ENCODE data around the gene BUD23. TPM values are rescaled to one million over a fixed set of nuclear protein-coding genes. Genes with fewer than 3 reads are reported as not detected.

The BUD23 gene
- total and polyA plus RNA-seq, 4 donors: 19.1 to 52.6 (median 37.8) TPM

DNA sequence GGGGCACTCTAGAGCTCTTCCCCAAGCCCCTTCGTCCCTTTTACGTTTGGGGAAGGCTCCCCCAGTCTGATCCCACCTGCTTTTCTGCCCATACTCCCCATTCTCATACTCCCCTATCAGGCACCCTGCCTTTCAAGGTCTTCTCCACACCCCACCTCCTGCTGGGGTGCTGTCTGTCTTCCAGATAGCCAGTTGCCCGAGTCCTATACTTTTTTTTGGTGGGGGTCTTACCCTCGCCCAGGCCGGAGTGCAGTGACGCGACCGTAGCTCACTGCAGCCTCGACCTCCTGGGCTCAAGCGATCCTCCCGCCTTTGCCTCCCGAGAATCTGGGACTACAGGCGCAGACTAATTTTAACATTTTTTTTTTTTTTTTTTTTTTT lies 56.0 kb downstream of the BUD23 start:
- TF ChIP-seq RAD21 (IDR thresholded peaks at IDR 0.05): no peak
- TF ChIP-seq, protein P1, sequence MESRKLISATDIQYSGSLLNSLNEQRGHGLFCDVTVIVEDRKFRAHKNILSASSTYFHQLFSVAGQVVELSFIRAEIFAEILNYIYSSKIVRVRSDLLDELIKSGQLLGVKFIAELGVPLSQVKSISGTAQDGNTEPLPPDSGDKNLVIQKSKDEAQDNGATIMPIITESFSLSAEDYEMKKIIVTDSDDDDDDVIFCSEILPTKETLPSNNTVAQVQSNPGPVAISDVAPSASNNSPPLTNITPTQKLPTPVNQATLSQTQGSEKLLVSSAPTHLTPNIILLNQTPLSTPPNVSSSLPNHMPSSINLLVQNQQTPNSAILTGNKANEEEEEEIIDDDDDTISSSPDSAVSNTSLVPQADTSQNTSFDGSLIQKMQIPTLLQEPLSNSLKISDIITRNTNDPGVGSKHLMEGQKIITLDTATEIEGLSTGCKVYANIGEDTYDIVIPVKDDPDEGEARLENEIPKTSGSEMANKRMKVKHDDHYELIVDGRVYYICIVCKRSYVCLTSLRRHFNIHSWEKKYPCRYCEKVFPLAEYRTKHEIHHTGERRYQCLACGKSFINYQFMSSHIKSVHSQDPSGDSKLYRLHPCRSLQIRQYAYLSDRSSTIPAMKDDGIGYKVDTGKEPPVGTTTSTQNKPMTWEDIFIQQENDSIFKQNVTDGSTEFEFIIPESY (IDR thresholded peaks at IDR 0.05): no peak
- TF ChIP-seq JUND (IDR thresholded peaks at IDR 0.05): no peak
- TF ChIP-seq, protein P2, sequence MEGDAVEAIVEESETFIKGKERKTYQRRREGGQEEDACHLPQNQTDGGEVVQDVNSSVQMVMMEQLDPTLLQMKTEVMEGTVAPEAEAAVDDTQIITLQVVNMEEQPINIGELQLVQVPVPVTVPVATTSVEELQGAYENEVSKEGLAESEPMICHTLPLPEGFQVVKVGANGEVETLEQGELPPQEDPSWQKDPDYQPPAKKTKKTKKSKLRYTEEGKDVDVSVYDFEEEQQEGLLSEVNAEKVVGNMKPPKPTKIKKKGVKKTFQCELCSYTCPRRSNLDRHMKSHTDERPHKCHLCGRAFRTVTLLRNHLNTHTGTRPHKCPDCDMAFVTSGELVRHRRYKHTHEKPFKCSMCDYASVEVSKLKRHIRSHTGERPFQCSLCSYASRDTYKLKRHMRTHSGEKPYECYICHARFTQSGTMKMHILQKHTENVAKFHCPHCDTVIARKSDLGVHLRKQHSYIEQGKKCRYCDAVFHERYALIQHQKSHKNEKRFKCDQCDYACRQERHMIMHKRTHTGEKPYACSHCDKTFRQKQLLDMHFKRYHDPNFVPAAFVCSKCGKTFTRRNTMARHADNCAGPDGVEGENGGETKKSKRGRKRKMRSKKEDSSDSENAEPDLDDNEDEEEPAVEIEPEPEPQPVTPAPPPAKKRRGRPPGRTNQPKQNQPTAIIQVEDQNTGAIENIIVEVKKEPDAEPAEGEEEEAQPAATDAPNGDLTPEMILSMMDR (IDR thresholded peaks at IDR 0.05; ENCODE audit: low read depth, low read length, missing input control): no peak
- no peak for TF ChIP-seq EGR1 (IDR thresholded peaks at IDR 0.05; ENCODE audit: low read depth in 2 of 2)
- WGBS: 53% methylated on average over 13 of the region's 13 CpGs

DNA sequence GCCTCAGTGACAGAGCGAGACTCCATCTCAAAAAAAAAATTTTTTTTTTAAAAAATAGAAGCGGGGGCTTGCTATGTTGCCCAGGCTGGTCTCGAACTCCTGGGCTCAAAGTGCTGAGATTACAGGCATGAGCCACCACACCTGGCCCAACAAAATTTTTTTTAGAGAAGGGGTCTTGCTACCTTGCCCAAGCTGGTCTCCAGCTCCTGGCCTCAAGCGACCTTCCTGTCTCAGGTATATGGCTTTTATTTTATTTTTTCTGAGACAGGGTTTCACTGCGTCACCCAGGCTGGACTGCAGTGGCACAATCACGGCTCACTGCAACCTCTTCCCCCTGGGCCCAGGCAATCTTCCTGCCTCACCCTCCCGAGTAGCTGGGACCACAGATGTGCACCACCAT lies 56.8 kb downstream of the BUD23 start:
- Histone ChIP-seq H3K9ac (ENCODE audit: low read depth in 1 of 2, low read length in 2 of 2) (no peak overlapping the region), H3K27me3 (ENCODE audit: control insufficient read depth in 4 of 4, insufficient read depth in 4 of 4, low read length in 3 of 4) (no peaks in the 10 kb centered on the region), H3K36me3 (ENCODE audit: control insufficient read depth in 4 of 4, insufficient read depth in 3 of 4, low read depth in 1 of 4, low read length in 3 of 4) (peaks cover 0 to 15% (median under 1%) of the 10 kb centered on the region in 4 donors), H3K4me1 (ENCODE audit: control insufficient read depth in 4 of 4, insufficient read depth in 4 of 4, low read length in 3 of 4) (peaks cover 0 to 31% (median 16%) of the 10 kb centered on the region in 4 donors), H3K9me3 (ENCODE audit: control insufficient read depth in 4 of 4, low read length in 3 of 4) (no peaks in the 10 kb centered on the region), H3K27ac (ENCODE audit: low read depth in 1 of 2, low read length in 2 of 2) (peak overlapping the region in 1 of 2 donors; percentile 39), H3K4me3 (ENCODE audit: low read depth in 1 of 3, low read length in 3 of 3) (no peak overlapping the region)
- WGBS: 91% methylated on average over 7 of the region's 7 CpGs
- DNase-seq (ENCODE audit: low spot score): no peak
- TF ChIP-seq FOXA2 (IDR thresholded peaks at IDR 0.05): no peak
- no peak for TF ChIP-seq SP1 (IDR thresholded peaks at IDR 0.05)
- TF ChIP-seq RXRA (IDR thresholded peaks at IDR 0.05): no peak
- TF ChIP-seq, protein P3, sequence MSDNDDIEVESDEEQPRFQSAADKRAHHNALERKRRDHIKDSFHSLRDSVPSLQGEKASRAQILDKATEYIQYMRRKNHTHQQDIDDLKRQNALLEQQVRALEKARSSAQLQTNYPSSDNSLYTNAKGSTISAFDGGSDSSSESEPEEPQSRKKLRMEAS (IDR thresholded peaks at IDR 0.05): no peak
- TF ChIP-seq JUND (IDR thresholded peaks at IDR 0.05): no peak
- TF ChIP-seq NR2F2 (IDR thresholded peaks at IDR 0.05): no peak
- TF ChIP-seq YY1 (IDR thresholded peaks at IDR 0.05): no peak
- no peak for TF ChIP-seq FOXA1 (IDR thresholded peaks at IDR 0.05)
- TF ChIP-seq, protein P4, sequence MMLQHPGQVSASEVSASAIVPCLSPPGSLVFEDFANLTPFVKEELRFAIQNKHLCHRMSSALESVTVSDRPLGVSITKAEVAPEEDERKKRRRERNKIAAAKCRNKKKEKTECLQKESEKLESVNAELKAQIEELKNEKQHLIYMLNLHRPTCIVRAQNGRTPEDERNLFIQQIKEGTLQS (IDR thresholded peaks at IDR 0.05): no peak

More for the DNA sequence above, 56.0 kb downstream of the BUD23 start:
- peak overlapping the region; percentile 92 to 95 for H3K9ac ChIP-seq (ENCODE audit: low read depth in 1 of 2, low read length in 2 of 2)
- peak overlapping the region; percentile 43 to 69 (median 56) for H3K4me3 ChIP-seq (ENCODE audit: low read depth in 1 of 3, low read length in 3 of 3)
- peaks cover 0 to 15% (median under 1%) of the 10 kb centered on the region in 4 donors for H3K36me3 ChIP-seq (ENCODE audit: control insufficient read depth in 4 of 4, insufficient read depth in 3 of 4, low read depth in 1 of 4, low read length in 3 of 4)
- peak overlapping the region; percentile 97 to 99 for H3K27ac ChIP-seq (ENCODE audit: low read depth in 1 of 2, low read length in 2 of 2)
- no peaks in the 10 kb centered on the region for H3K27me3 ChIP-seq (ENCODE audit: control insufficient read depth in 4 of 4, insufficient read depth in 4 of 4, low read length in 3 of 4)
- no peak for DNase-seq (ENCODE audit: low spot score)
- peaks cover 0 to 31% (median 16%) of the 10 kb centered on the region in 4 donors for H3K4me1 ChIP-seq (ENCODE audit: control insufficient read depth in 4 of 4, insufficient read depth in 4 of 4, low read length in 3 of 4)
- H3K9me3 ChIP-seq (ENCODE audit: control insufficient read depth in 4 of 4, low read length in 3 of 4): no peaks in the 10 kb centered on the region

DNA sequence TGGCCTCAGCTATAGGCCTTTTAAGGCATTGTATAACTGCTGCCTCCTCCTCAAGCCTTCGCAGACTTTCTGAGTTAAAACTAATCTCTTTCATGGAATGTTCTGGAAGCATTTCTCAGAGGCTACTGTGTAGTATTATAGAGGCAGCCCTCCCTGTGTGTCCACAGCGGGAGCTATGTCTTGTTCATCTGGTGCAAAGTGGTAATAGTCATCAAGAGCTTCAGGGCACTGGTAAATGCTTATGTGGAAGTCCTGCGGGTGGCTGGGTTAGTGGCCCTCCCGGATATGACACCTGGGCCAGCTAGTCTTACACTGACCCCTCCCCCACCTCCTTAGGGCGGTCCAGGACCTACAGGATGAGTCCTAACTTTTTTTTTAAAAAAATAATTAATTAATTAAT lies 57.4 kb downstream of the BUD23 start:
- H3K9me3 ChIP-seq (ENCODE audit: control insufficient read depth in 4 of 4, low read length in 3 of 4): no peaks in the 10 kb centered on the region
- H3K36me3 ChIP-seq (ENCODE audit: control insufficient read depth in 4 of 4, insufficient read depth in 3 of 4, low read depth in 1 of 4, low read length in 3 of 4): peaks cover 0 to 14% (median under 1%) of the 10 kb centered on the region in 4 donors
- peaks cover 0 to 31% (median 16%) of the 10 kb centered on the region in 4 donors for H3K4me1 ChIP-seq (ENCODE audit: control insufficient read depth in 4 of 4, insufficient read depth in 4 of 4, low read length in 3 of 4)
- DNase-seq (ENCODE audit: low spot score): no peak
- WGBS: 88% methylated on average over 5 of the region's 5 CpGs
- H3K27ac ChIP-seq (ENCODE audit: low read depth in 1 of 2, low read length in 2 of 2): peak overlapping the region; percentile 4 to 39
- no peaks in the 10 kb centered on the region for H3K27me3 ChIP-seq (ENCODE audit: control insufficient read depth in 4 of 4, insufficient read depth in 4 of 4, low read length in 3 of 4)
- H3K4me3 ChIP-seq (ENCODE audit: low read depth in 1 of 3, low read length in 3 of 3): no peak overlapping the region
- no peak overlapping the region for H3K9ac ChIP-seq (ENCODE audit: low read depth in 1 of 2, low read length in 2 of 2)
- TF ChIP-seq NR2F2 (IDR thresholded peaks at IDR 0.05) (no peak), GABPA (IDR thresholded peaks at IDR 0.05 in 1 of 2, conservative IDR thresholded peaks at IDR 0.05 in 1 of 2) (no peak), FOXA1 (IDR thresholded peaks at IDR 0.05) (no peak), SP1 (IDR thresholded peaks at IDR 0.05) (no peak), HNF4A (conservative IDR thresholded peaks at IDR 0.05) (no peak), FOXA2 (IDR thresholded peaks at IDR 0.05) (no peak), RXRA (IDR thresholded peaks at IDR 0.05) (no peak)
- TF ChIP-seq, protein P5, sequence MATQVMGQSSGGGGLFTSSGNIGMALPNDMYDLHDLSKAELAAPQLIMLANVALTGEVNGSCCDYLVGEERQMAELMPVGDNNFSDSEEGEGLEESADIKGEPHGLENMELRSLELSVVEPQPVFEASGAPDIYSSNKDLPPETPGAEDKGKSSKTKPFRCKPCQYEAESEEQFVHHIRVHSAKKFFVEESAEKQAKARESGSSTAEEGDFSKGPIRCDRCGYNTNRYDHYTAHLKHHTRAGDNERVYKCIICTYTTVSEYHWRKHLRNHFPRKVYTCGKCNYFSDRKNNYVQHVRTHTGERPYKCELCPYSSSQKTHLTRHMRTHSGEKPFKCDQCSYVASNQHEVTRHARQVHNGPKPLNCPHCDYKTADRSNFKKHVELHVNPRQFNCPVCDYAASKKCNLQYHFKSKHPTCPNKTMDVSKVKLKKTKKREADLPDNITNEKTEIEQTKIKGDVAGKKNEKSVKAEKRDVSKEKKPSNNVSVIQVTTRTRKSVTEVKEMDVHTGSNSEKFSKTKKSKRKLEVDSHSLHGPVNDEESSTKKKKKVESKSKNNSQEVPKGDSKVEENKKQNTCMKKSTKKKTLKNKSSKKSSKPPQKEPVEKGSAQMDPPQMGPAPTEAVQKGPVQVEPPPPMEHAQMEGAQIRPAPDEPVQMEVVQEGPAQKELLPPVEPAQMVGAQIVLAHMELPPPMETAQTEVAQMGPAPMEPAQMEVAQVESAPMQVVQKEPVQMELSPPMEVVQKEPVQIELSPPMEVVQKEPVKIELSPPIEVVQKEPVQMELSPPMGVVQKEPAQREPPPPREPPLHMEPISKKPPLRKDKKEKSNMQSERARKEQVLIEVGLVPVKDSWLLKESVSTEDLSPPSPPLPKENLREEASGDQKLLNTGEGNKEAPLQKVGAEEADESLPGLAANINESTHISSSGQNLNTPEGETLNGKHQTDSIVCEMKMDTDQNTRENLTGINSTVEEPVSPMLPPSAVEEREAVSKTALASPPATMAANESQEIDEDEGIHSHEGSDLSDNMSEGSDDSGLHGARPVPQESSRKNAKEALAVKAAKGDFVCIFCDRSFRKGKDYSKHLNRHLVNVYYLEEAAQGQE (IDR thresholded peaks at IDR 0.05): no peak
- TF ChIP-seq, protein P3 (IDR thresholded peaks at IDR 0.05): no peak
- TF ChIP-seq, protein P1 (IDR thresholded peaks at IDR 0.05): no peak
